HepG2 (cell line): ENCODE measurements around the gene POLDIP3. TPM values are rescaled to one million over a fixed set of nuclear protein-coding genes. Genes with fewer than 3 reads are reported as not detected.

Source experiments
- ETV6 ChIP-seq: sonication (generic); formaldehyde crosslinking; conservative IDR thresholded peaks from 2 replicates; pipeline ENCODE4 v1.4.0; 2020; ENCODE audit warnings: missing genetic modification reagents
- FOXP4 ChIP-seq: sonication (generic); formaldehyde crosslinking; IDR thresholded peaks from 2 replicates; pipeline ENCODE4 v1.4.0; 2020; ENCODE audit warnings: missing genetic modification reagents
- GMEB2 ChIP-seq: IDR thresholded peaks from 2 replicates; pipeline ENCODE4 v1.6.1; 2016; ENCODE audit warnings: missing biosample characterization, missing genetic modification reagents, low read depth
- KLF6 ChIP-seq: IDR thresholded peaks from 2 replicates; pipeline ENCODE4 v1.8.0; 2016; ENCODE audit warnings: missing biosample characterization, missing genetic modification reagents
- MTA1 ChIP-seq: sonication (generic); formaldehyde crosslinking; IDR thresholded peaks from 2 replicates; pipeline ENCODE4 v1.4.0; 2020; ENCODE audit warnings: missing genetic modification reagents, mild to moderate bottlenecking, borderline replicate concordance
- MXD3 ChIP-seq: IDR thresholded peaks from 2 replicates; pipeline ENCODE4 v1.6.1; 2016; ENCODE audit warnings: mild to moderate bottlenecking, missing biosample characterization, missing genetic modification reagents
- NCOA2 ChIP-seq: sonication (generic); formaldehyde crosslinking; IDR thresholded peaks from 2 replicates; pipeline ENCODE4 v1.8.0; 2022; ENCODE audit warnings: inconsistent platforms
- SRSF4 ChIP-seq: fragments of 200-400 bp; formaldehyde crosslinking; IDR thresholded peaks from one replicate; pipeline ENCODE4 v1.6.1; 2018; ENCODE audit warnings: mild to moderate bottlenecking, low read depth, low read length, moderate library complexity; ENCODE audit not compliant: poor library complexity, severe bottlenecking
- SRY ChIP-seq: sonication (generic); formaldehyde crosslinking; IDR thresholded peaks from 2 replicates; pipeline ENCODE4 v1.8.0; 2022; ENCODE audit warnings: mild to moderate bottlenecking, missing genetic modification reagents
- TARDBP ChIP-seq: sonication (generic); formaldehyde crosslinking; IDR thresholded peaks from 2 replicates; pipeline ENCODE4 v1.8.0; 2022; ENCODE audit warnings: mild to moderate bottlenecking, missing genetic modification reagents
- ZFP62 ChIP-seq: sonication (generic); formaldehyde crosslinking; IDR thresholded peaks from 2 replicates; pipeline ENCODE4 v1.4.0; 2020; ENCODE audit warnings: missing genetic modification reagents
- ZGPAT ChIP-seq: IDR thresholded peaks from 2 replicates; pipeline ENCODE4 v1.6.1; 2016; ENCODE audit warnings: mild to moderate bottlenecking
- ZHX1 ChIP-seq: sonication (generic); formaldehyde crosslinking; IDR thresholded peaks from 2 replicates; pipeline ENCODE4 v1.8.1; 2022; ENCODE audit warnings: low read depth, mild to moderate bottlenecking, missing genetic modification reagents
- ZKSCAN8 ChIP-seq: IDR thresholded peaks from 2 replicates; pipeline ENCODE4 v1.6.1; 2016; ENCODE audit warnings: borderline replicate concordance, missing genetic modification reagents, missing compliant biosample characterization
- ZNF225 ChIP-seq: sonication (generic); formaldehyde crosslinking; IDR thresholded peaks from 2 replicates; pipeline ENCODE4 v1.4.0; 2020; ENCODE audit warnings: mild to moderate bottlenecking, missing genetic modification reagents
- ZNF607 ChIP-seq: sonication (generic); formaldehyde crosslinking; IDR thresholded peaks from 2 replicates; pipeline ENCODE4 v1.5.1; 2020; ENCODE audit warnings: missing genetic modification reagents, mild to moderate bottlenecking, borderline replicate concordance
- ZNF776 ChIP-seq: sonication (generic); formaldehyde crosslinking; IDR thresholded peaks from 2 replicates; pipeline ENCODE4 v1.4.0; 2020; ENCODE audit warnings: mild to moderate bottlenecking, missing genetic modification reagents
- ZNF781 ChIP-seq: sonication (generic); formaldehyde crosslinking; IDR thresholded peaks from 2 replicates; pipeline ENCODE4 v1.5.1; 2020; ENCODE audit warnings: borderline replicate concordance, mild to moderate bottlenecking, missing genetic modification reagents; ENCODE audit errors: not compliant biosample characterization
- polyA plus RNA-seq, 8 experiments: library from polyadenylated mRNA; depleted of rRNA in 3 of 8; stranded (reverse) in 7 of 8; unstranded in 1 of 8; fragments of >200 nt; fragmentation: Illumina TruSeq in 4 of 8; extraction: Trizol in 4 of 8; gene quantifications; 2 replicates each; pipeline versions ENCODE4 v1.2.1 to v1.2.3, GENCODE V29; 2011 to 2016; ENCODE audit warnings: low read depth in 4 of 8, missing spikeins in 1 of 8, mixed read lengths in 1 of 8; ENCODE audit not compliant: insufficient read depth in 1 of 8
- total RNA-seq, 5 experiments: library from RNA; depleted of rRNA; stranded (reverse); fragments of >200 nt; fragmentation: Illumina TruSeq; extraction: Trizol; gene quantifications; 2 replicates each; pipeline ENCODE4 v1.2.3, GENCODE V29; 2016; ENCODE audit warnings: low read depth in 1 of 5

POLDIP3 gene
- total and polyA plus RNA-seq, 2 of the 13 experiments (the other 11 are each of a cell fraction or from before 2014, with no cell fraction given) = 45.8 to 47.4 TPM

GRCh38 chr22:42581762-42582716 lies 32.6 kb downstream of the POLDIP3 start (continued):
- TF ChIP-seq GMEB2 (CRISPR knock-in tag) = no peak
- no peak for TF ChIP-seq ZKSCAN8
- peak; percentile 59; the same call in 1 of the 2 replicates for TF ChIP-seq TARDBP
- no peak for TF ChIP-seq FOXP4 (CRISPR knock-in tag)
- no peak for TF ChIP-seq ZNF781 (CRISPR knock-in tag)
- TF ChIP-seq ZHX1 (CRISPR knock-in tag) = no peak
- peak; percentile 52; the same call in 1 of the 2 replicates for TF ChIP-seq MXD3 (CRISPR knock-in tag)
- TF ChIP-seq ETV6 = no peak
- no peak for TF ChIP-seq SRSF4
- no peak for TF ChIP-seq ZNF225 (CRISPR knock-in tag)
- peak; percentile 47; the same call in 1 of the 2 replicates for TF ChIP-seq ZGPAT (CRISPR knock-in tag)
- no peak for TF ChIP-seq MTA1 (CRISPR knock-in tag)
- TF ChIP-seq KLF6 (CRISPR knock-in tag) = no peak
- TF ChIP-seq ZNF607 = peak; percentile 52; the same call in 1 of the 2 replicates
- TF ChIP-seq SRY (CRISPR knock-in tag) = peak; percentile 73; the same call in 1 of the 2 replicates
- no peak for TF ChIP-seq NCOA2 (CRISPR knock-in tag)
- no peak for TF ChIP-seq ZNF776 (CRISPR knock-in tag)
- no peak for TF ChIP-seq ZFP62
